ENCODE results near the gene TRIM5.

DNA sequence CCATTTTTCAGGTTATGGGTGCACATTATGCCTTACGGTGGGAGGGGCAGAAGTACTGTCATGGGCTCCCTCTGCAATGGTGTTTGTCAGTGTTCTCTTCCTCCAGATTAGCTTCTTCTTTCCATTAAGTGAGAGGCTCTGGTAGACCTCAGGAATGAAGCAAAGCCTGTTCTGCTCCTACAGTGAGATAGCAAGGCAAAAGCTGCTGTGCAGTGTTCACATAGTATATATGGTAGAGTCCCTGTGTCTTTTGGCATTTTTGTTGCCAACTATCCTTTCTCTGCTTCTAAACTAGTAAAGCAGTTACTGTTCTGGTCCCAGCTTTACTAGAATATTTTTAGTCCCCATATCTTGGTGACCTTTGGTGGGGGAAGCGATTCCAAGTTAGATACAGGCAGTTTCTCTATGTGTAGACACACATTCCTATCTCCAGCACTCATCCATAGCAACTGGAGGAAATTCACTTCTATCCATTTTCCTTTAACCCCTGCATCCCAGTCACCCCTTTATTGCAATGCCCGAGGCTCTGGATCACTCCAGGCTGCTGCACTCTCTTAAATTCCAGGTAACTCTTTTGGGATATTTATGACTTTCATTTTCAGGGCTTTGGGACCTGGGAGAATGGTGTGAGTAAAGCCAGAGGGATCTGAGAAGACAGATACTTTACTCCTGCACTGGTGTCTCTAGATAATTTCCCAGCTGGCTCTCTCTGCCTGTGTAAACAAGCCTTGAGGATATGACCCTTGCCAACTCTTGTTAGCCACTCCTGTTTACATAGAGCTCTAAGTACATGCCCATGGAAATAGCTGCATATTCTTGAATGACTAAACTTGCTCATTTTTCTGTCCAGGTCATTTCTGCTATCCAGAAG lies 64.0 kb downstream of the TRIM5 start:
- TF ChIP-seq, protein P1, sequence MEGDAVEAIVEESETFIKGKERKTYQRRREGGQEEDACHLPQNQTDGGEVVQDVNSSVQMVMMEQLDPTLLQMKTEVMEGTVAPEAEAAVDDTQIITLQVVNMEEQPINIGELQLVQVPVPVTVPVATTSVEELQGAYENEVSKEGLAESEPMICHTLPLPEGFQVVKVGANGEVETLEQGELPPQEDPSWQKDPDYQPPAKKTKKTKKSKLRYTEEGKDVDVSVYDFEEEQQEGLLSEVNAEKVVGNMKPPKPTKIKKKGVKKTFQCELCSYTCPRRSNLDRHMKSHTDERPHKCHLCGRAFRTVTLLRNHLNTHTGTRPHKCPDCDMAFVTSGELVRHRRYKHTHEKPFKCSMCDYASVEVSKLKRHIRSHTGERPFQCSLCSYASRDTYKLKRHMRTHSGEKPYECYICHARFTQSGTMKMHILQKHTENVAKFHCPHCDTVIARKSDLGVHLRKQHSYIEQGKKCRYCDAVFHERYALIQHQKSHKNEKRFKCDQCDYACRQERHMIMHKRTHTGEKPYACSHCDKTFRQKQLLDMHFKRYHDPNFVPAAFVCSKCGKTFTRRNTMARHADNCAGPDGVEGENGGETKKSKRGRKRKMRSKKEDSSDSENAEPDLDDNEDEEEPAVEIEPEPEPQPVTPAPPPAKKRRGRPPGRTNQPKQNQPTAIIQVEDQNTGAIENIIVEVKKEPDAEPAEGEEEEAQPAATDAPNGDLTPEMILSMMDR (IDR thresholded peaks at IDR 0.05) = no peak
- TF ChIP-seq POLR2A (IDR thresholded peaks at IDR 0.05) = no peak
